C4-2B (cell line): ENCODE results near the gene DPPA3.
"Not testable (repeated sequence)": the region's sequence is repeated elsewhere in the genome, so short reads cannot be mapped to it uniquely, and the experiment has no call there.

Experiments
- H3K27ac ChIP-seq: fragments of 450-650 bp; 2 replicates; pipeline ENCODE4 v1.5.1; 2017
- ZFX ChIP-seq: fragments of 450-650 bp; IDR thresholded peaks from 2 replicates; pipeline ENCODE4 v1.6.1; 2017
- TF ChIP-seq, protein P1 (sequence below): fragments of 450-650 bp; conservative IDR thresholded peaks from 2 replicates; pipeline ENCODE4 v1.5.1; 2017; ENCODE audit warnings: mild to moderate bottlenecking

DPPA3 gene

DNA sequence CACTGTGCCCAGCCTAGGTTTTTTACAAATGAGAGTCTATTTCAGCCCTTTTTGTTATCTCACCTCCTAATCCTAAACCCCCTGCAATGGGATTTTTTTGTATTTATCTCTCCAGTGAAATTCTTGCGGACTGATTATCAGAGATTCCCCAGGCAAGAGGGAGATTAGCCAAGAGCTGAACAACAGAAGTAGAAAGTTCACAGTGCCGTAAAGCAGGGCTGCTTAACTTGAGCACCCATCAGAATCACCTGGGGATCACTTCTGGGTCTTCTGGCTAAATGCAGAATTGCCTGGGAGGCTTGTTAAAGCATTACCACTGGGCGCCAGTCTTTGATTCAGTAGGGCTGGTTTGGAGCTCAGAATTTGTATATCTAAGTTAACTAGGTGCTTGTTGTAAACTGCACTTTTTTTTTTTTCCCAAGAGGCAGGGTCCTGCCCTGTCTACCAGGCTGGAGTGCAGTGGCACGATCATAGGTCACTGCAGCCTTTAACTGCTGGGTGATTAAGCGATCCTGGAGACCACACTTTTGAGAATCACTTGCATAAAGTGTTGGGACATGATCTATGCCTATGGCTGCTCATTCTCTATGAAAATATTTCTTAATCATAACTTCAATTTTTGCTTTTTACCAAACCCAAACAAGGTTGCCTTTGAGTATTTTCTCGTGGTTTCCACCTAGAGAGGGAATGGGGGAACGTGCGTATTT lies 1.1 kb upstream of the DPPA3 start:
- H3K27ac ChIP-seq = no peak overlapping the region
- TF ChIP-seq, protein P1, sequence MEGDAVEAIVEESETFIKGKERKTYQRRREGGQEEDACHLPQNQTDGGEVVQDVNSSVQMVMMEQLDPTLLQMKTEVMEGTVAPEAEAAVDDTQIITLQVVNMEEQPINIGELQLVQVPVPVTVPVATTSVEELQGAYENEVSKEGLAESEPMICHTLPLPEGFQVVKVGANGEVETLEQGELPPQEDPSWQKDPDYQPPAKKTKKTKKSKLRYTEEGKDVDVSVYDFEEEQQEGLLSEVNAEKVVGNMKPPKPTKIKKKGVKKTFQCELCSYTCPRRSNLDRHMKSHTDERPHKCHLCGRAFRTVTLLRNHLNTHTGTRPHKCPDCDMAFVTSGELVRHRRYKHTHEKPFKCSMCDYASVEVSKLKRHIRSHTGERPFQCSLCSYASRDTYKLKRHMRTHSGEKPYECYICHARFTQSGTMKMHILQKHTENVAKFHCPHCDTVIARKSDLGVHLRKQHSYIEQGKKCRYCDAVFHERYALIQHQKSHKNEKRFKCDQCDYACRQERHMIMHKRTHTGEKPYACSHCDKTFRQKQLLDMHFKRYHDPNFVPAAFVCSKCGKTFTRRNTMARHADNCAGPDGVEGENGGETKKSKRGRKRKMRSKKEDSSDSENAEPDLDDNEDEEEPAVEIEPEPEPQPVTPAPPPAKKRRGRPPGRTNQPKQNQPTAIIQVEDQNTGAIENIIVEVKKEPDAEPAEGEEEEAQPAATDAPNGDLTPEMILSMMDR = no peak
- TF ChIP-seq ZFX = no peak

DNA sequence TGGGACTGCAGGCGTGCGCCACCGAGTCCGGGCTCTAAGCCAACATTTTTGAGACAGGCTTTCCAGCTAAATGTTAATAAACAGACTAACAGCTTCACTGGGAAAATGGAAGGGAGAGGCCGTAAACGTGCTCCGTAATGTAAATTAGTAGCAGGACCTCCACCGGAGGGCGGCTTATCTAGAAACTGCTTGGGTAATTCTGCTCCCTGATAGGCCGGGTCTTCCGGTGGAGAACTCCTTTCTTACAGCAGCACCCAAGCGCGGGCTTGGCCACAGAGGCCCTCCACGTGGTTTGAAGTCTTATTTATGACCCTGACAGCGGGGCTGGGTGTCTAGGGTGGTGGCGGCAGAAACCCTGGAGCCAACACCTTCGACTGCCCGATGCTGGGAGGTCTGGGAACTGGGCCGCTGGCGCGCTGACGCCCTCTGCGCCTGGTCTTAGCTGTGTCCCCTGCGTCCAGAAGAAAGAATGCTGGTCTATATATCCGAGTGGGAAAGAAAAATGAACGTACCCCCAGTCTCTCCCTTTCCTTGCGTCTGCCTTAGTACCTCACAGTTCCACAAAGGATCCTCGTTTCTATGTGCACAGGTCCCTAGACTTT lies 1.7 kb downstream of the DPPA3 start:
- H3K27ac ChIP-seq = no peak overlapping the region
- no peak for TF ChIP-seq ZFX
- TF ChIP-seq, protein P1 = no peak

DNA sequence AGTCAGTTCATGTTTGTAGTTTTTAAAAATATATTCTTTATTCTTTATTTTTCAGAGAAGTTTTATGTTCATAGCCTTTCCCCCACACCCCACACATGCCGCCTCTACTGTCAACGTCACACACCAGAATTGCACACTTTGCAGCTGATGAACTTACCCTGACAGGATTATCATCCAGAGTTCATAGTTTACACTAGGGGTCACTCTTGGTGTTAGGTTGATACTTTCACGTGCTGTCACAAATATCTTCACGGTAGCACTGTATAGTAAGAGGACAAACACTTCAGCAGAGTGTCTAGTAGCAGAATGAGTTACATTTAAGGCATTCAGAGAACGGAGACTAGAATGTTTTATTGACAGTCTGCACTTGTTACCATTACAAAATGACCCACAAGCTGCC lies 5.1 kb downstream of the DPPA3 start:
- TF ChIP-seq ZFX = no peak
- TF ChIP-seq, protein P1 = peak; percentile 65
- no peak overlapping the region for H3K27ac ChIP-seq

DNA sequence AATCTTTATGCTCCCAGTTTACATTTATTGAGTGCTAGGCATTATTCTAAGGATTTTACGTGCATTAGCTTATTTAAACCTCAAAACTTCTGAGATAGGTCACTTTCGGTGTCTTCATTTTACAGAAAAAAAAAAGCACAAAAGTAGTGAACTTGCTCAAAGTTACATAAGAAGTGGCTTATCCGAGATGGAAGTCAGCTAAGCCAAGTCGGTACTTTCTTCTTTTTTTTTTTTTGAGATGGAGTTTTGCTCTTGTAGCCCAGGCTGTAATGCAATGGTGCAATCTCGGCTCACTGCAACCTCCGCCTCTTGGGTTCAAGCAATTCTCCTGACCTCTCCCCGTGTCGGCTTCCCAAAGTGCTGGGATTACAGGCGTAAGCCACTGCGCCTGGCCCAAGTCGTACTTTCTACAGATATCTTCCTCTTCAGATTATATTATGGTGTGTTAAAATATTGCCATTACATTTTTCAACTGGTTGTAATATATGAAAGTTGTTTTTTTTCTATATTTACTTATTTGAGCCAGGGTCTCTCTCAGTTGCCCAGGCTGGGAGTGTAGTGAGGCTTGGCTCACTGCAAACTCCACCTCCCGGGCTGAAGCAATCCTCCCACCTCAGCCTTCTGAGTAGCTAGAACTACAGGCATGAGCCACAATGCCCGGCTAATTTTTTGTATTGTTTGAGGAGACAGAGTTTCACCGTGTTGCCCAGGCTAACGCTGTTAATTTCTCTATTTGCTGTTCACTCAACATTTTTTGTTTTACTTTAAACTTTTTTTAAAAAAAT lies 8.9 kb downstream of the DPPA3 start:
- H3K27ac ChIP-seq = no peak overlapping the region
- TF ChIP-seq, protein P1 = no peak
- no peak for TF ChIP-seq ZFX

DNA sequence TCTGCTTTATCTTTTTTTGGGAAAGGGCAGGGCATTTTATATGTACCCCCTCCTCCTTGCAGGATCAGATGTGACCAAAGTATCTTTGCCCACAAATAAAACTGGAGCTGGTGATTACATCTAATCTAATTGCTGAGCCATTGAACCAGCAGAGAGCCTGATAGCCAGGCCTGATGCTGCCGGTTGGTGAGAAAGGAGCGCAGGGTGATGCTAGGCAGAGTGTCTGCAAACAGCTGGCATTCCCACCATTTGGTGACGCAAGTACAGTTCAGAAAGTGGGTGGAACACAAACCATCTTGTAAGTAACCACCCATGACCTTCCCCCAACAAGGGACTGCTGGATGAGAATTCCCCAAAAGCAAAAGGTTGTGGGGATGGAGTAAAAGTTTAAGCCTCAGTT lies 12.7 kb downstream of the DPPA3 start:
- TF ChIP-seq, protein P1 = no peak
- no peak for TF ChIP-seq ZFX
- H3K27ac ChIP-seq = no peak overlapping the region

DNA sequence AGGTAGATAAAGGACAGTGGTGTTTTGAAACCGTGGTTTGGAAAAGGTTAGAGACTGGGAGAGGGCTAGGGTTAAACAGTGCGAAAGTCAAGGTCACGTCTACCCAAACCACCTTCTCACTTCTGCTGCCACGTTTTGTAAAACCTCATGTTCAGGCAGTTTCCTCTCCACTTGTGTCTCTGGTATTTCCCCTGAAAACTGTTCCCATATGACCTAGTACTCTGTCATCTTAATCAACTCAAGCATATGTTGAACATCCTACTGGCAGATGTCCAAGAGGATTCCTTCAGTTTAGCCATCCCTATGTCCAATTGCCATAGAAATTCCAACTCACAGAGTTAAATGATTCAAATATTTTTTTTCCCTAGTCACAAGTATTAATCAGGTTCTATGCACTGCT lies 18.5 kb downstream of the DPPA3 start:
- TF ChIP-seq, protein P1 = no peak
- TF ChIP-seq ZFX = no peak
- no peak overlapping the region for H3K27ac ChIP-seq

DNA sequence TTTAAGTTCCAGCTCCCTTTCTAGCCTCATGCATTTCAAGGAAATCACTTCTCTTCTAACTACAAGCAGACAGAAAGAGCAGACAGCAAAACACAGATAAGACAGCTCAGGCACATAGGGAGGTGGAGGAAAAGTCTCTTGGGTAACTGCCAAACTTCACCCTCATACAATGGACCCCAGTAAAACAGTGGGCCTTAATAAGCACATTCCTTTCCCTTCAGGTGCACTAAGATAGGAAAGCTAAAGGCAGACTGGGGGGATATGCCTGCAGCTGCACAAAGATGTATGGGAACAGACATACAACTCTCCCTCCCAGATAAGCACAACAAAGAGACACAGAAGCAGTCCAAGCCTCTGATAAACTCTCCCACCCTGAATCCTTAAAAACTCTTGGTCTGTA lies 19.8 kb downstream of the DPPA3 start:
- H3K27ac ChIP-seq = not testable (repeated sequence)
